GM18519 (cell line): ENCODE results near the gene SUMO3.

Experiments
- ATAC-seq: cut with Tn5 transposase; IDR thresholded peaks from one replicate; pipeline ENCODE4 v1.9.1; 2021; ENCODE audit warnings: mild to moderate bottlenecking, moderate library complexity; ENCODE audit not compliant: unreplicated experiment, low FRiP score

The SUMO3 gene

GRCh38 chr21:44847261-44848056, 29.6 kb upstream of the SUMO3 start:
- no peak for ATAC-seq

DNA sequence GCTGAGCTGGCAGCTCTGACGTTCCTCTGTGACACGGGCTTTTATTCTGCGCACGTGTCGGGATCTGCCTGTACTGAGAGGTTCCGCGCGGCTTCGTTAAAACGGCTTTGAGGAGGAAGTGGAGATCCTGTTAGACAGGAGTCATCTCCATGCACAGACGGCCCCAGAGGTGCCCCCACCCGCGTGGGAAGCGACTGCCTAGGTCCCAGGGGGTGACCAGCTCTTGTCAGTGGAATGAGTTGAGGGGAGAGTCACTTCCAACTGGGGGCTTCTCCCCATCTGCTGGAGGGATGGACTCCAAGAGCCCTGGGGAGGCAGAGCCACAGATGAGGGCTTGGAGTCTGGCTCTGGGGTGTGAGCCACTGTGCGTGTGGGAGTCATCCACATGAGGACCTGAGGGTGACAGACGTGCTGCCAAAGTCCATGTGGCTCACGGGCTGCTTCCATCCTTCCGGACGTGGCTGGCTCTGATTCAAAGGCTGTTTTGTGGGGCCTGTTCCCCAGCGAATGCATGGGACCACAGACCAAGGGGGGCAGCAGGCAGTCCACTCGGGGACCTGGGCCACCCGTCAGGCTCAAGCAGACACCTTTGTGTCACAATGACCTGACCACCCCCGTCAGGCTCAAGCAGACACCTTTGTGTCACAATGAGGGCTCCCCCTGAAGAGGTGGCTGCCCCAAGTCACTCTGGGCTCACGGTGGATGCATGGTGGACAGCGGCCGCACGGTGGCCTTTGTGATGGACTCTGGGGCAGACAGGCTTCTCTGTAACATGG, 28.8 kb upstream of the SUMO3 start:
- ATAC-seq = no peak

GRCh38 chr21:44846224-44846484, 28.3 kb upstream of the SUMO3 start:
- no peak for ATAC-seq

DNA sequence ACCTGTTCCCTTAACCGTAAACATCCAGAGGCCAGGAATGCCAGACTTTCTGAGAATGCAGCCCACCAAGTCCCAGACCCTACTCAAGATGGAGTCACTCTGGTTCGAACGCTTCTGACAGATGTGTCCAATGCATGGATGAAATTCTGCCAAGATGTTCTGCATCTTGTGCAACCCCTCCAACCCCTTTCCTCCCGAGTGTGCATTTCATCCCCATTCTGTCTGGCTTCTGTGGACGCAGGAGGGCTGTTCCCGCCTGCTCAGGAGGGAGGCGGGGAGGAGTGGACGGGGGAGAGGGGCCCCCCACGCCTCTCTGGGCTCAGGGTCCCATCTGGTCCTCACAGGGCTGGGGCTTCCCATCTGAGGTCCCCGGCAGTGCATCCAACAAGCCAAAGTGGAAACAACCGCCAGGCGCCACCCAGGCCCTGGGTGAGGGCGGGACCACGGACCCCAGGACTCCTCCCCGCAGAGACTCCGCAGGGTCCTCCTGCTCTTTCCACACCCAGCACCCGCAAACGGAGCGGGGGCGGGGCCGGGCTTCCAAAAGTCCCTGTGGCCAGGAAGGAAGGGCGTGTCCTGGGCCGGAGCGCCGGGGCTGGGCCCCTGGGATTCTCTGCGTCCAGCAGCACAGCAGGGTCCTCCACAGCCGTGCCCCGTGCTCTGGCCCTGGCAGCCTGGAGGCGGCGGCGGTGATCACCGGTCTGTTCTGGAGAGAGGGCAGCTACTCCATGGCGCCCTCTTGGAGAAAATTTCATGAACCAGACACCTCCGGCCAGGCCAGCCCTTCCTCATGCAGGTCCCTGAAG, 27.8 kb upstream of the SUMO3 start:
- ATAC-seq = no peak

GRCh38 chr21:44844256-44844655, 26.4 kb upstream of the SUMO3 start:
- no peak for ATAC-seq

- no peak for ATAC-seq
Observed at GRCh38 chr21:44842721-44843445, 25.0 kb upstream of the SUMO3 start.

DNA sequence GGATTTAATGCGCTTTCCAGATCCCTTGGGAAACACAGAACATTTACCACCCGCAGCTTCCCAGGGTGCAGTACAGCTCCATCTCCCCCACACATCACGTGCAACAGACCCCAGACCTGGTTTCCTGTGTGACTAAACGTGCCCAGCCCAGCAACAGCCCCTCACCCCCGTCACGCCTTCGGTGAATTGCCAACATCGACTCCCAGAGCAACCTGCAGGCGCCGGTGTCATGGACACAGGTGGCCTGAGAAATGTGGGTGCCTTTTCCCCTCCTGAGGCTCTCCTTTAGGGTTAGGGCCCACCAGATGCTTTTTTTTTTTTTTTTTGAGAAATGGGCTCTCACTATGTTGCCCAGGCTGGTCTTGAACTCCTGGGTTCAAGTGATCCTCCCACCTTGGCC, 24.2 kb upstream of the SUMO3 start:
- ATAC-seq = no peak

DNA sequence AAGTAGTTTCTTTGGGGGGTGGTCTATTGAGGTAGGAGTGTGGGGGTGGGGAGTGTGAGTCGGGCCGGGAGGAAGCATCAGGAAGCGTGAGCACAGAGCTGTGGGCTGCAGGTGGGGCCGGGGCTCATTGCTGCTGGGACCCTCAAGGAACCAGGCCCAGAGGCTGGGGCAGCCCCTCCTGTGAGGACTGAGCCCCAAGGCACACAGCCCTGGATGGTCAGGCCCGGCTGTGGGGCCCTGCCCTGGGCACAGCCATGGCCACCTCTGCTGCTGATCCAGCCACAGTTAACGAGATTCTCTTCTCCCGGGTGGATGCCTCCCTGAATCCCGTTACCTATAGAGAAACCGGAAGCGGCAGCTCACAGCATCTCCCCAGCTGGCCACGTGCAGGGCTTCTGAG, 22.9 kb upstream of the SUMO3 start:
- no peak for ATAC-seq

DNA sequence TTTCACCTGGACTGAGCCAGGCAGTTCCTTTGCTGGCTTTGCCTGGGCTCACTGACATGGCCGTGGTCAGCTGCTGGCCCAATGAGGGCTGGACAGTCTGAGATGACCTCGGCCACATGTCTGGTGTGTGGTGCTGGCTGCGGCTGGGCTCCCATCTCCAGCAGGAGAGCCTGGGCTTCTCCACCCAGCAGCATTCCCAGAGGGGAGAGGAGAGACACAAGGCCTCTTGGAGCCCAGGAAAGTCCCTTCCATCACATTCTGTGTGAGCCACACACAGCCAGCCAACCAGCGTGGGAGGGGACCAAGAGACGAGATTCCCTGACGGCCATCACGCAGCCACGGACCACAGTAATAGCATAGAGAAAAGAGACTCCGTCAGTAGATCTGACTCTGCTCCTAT, 21.1 kb upstream of the SUMO3 start:
- no peak for ATAC-seq

GRCh38 chr21:44838039-44838895, 20.4 kb upstream of the SUMO3 start:
- no peak for ATAC-seq

GRCh38 chr21:44837537-44837936, 19.7 kb upstream of the SUMO3 start:
- no peak for ATAC-seq

DNA sequence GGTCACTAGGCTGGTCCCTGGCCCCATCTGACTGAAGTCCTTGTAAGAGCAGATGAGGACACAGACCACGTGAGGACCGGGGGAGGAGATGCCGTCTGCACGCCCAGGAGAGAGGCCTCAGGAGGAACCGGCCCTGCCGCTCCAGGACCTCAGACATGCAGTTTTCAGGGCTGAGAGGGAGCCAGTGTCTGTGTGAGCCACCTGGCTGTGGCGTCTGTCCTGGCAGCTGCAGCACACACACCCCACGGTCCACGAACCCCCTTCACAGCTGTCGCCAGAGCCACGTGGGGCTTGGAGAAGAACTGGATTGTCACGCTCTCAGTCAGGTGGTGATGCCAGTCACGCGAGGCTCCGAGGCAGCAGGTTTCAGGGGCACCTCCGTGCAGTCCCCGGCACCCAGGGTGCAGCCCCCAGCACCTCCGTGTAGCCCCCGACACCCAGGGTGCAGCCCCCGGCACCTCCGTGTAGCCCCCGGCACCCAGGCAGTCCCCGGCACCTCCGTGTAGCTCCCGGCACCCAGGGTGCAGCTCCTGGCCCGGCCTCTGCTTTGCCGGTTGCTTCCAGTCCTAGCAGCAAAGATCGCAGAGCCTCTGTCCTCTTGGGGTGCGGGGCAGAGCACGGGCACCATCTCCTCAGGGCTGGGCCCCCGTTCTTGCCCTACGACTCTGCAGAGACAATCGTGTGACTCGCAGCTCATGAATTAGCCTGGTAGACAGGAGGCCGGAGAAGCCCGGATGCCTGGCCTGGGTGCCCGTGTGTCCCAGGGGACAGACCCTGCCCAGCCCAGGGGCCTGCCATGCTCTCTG, 19.0 kb upstream of the SUMO3 start:
- ATAC-seq = no peak

- ATAC-seq = no peak
Observed at GRCh38 chr21:44836349-44836665, 18.4 kb upstream of the SUMO3 start.

GRCh38 chr21:44835647-44835973, 17.7 kb upstream of the SUMO3 start:
- ATAC-seq = no peak

- ATAC-seq = no peak
Observed at GRCh38 chr21:44834951-44835646, 17.2 kb upstream of the SUMO3 start.

- ATAC-seq = no peak
Observed at GRCh38 chr21:44834231-44834950, 16.5 kb upstream of the SUMO3 start.

DNA sequence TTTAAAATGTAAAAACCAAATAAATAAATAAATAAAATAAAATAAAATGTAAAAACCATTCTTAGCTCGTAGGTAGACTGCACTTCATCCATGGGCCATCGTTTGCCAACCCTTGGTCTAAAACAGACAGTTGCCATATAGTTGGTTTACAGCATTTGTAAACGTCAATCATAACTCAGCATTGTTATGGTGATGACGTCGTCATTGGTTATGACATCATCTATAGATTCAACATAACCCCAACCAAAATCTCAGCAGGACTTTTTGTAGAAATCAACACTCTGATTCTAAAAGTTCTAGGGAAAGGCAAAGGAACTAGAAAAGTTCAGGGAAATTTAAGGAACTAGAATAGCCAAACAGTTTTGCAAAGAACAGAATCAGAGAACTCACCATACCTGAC, 15.8 kb upstream of the SUMO3 start:
- no peak for ATAC-seq
